Ovary (tissue), 3 donors: ENCODE measurements around the gene MKX.

Experiments
- CTCF ChIP-seq, 3 donors: fragments of 450-650 bp in 2 of 3; fragments of 200-600 bp in 1 of 3; IDR thresholded peaks; one replicate each; pipeline versions ENCODE4 v1.5.1 to v1.8.0; 2016 to 2022; ENCODE audit warnings: antibody characterized with exemption in 3 of 3, mild to moderate bottlenecking in 1 of 3
- EP300 ChIP-seq: sonication (generic); formaldehyde crosslinking; IDR thresholded peaks from one replicate; pipeline ENCODE4 v1.6.1; 2017; ENCODE audit warnings: antibody characterized with exemption
- POLR2A ChIP-seq: fragments of 450-650 bp; IDR thresholded peaks from one replicate; pipeline ENCODE4 v1.6.1; 2017; ENCODE audit warnings: antibody characterized with exemption, mild to moderate bottlenecking, moderate library complexity
- donor health status: DM: no; HTN: no; CAD: no.

DNA sequence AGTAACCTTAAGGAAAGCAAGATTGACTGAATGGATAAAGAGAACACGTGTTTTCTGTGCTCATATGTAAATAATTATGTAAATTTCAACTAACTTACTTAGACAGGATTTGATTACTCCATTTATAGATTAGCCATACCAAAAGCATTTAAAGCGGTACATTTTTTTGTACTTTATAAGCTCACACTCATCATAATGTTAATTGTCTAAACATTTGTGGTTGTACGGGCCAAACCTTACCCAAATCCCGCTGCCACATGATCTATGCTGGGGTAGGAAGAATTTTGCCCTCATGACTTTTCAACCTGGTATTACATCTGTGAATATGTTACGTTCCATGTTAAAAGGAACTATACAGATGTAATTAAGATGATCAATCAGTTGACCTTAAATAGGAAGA, 29.1 kb downstream of the MKX start:
- TF ChIP-seq CTCF (IDR thresholded peaks at IDR 0.05): no peak
- no peak for TF ChIP-seq POLR2A
- TF ChIP-seq EP300: no peak
